IMR-90 (cell line): ENCODE results near the gene GABRB2. TPM values are rescaled to one million over a fixed set of nuclear protein-coding genes. Genes with fewer than 3 reads are reported as not detected.

Experiments
- ATAC-seq: fragments of 200-7000 bp; cut with Tn5 transposase; 2 replicates; pipeline ENCODE4 v1.9.1; 2020; ENCODE audit warnings: low read depth, mild to moderate bottlenecking, moderate library complexity
- BruUV-seq: library from RNA; stranded (reverse); fragments of 400-500 nt; replicated peaks from 2 replicates; lab custom pipeline; 2021; lab: Mats Ljungman, UMichigan
- CTCF ChIA-PET: fragments of 300-600 bp; formaldehyde crosslinking; extraction: SDS; loops from one replicate; lab custom pipeline; 2021; ENCODE audit warnings: antibody characterized with exemption; lab: Yijun Ruan, JAX
- POLR2A ChIA-PET: fragments of 300-600 bp; sonication (Branson Sonifier 250); formaldehyde crosslinking; loops from one replicate; lab custom pipeline; 2022; ENCODE audit warnings: antibody characterized with exemption; ENCODE audit not compliant: unreplicated experiment; lab: Charles Lee
- DNase-seq: peaks from one replicate; pipeline ENCODE4 v3.0.0; 2013
- H2AFZ ChIP-seq: replicated peaks from 2 replicates; pipeline ENCODE3; 2013; ENCODE audit warnings: low read length, mild to moderate bottlenecking; ENCODE audit not compliant: poor library complexity
- H2AK5ac ChIP-seq: 2 replicates; pipeline ENCODE4 v1.6.1; 2013; ENCODE audit warnings: low read depth, low read length, inconsistent platforms
- H2AK9ac ChIP-seq: replicated peaks from 2 replicates; pipeline ENCODE3; 2013; ENCODE audit warnings: mild to moderate bottlenecking, low read depth, low read length, moderate library complexity; ENCODE audit not compliant: poor library complexity
- H2BK120ac ChIP-seq: 2 replicates; pipeline ENCODE4 v1.6.1; 2013; ENCODE audit warnings: low read depth, low read length, inconsistent platforms
- H2BK15ac ChIP-seq: 3 replicates; pipeline ENCODE4 v1.6.1; 2013; ENCODE audit warnings: low read depth, low read length, inconsistent platforms
- H2BK20ac ChIP-seq: 2 replicates; pipeline ENCODE4 v1.6.1; 2013; ENCODE audit warnings: low read depth, mild to moderate bottlenecking, inconsistent platforms, low read length, moderate library complexity
- H2BK5ac ChIP-seq: 2 replicates; pipeline ENCODE4 v1.6.1; 2013; ENCODE audit warnings: mild to moderate bottlenecking, low read depth, low read length, inconsistent platforms; ENCODE audit not compliant: poor library complexity, severe bottlenecking
- H3K14ac ChIP-seq: replicated peaks from 2 replicates; pipeline ENCODE4 v1.6.1; 2013; ENCODE audit warnings: low read depth, low read length, inconsistent platforms
- H3K18ac ChIP-seq: 2 replicates; pipeline ENCODE4 v1.6.1; 2013; ENCODE audit warnings: low read depth, low read length, control low read depth
- H3K23ac ChIP-seq: 2 replicates; pipeline ENCODE4 v1.6.1; 2013; ENCODE audit warnings: low read depth, low read length, inconsistent platforms
- H3K27ac ChIP-seq: 2 replicates; pipeline ENCODE4 v1.5.1; 2013; ENCODE audit warnings: mild to moderate bottlenecking, control low read depth, low read length; ENCODE audit not compliant: insufficient read depth
- H3K27me3 ChIP-seq: 2 replicates; pipeline ENCODE4 v1.6.1; 2013; ENCODE audit warnings: low read length; ENCODE audit not compliant: control insufficient read depth, insufficient read depth
- H3K36me3 ChIP-seq: 2 replicates; pipeline ENCODE4 v1.6.1; 2013; ENCODE audit warnings: low read length, mixed read lengths; ENCODE audit not compliant: control insufficient read depth, insufficient read depth
- H3K4ac ChIP-seq: 2 replicates; pipeline ENCODE4 v1.6.1; 2013; ENCODE audit warnings: low read depth, low read length, inconsistent platforms
- H3K4me1 ChIP-seq: 2 replicates; pipeline ENCODE4 v1.6.1; 2013; ENCODE audit warnings: low read length, mixed read lengths; ENCODE audit not compliant: control insufficient read depth, insufficient read depth
- H3K4me2 ChIP-seq: 2 replicates; pipeline ENCODE4 v1.6.1; 2013; ENCODE audit warnings: low read depth, mild to moderate bottlenecking, control low read depth, low read length, moderate library complexity
- H3K4me3 ChIP-seq: 2 replicates; pipeline ENCODE4 v1.5.1; 2013; ENCODE audit warnings: low read depth, mild to moderate bottlenecking, control low read depth, low read length, moderate library complexity; ENCODE audit not compliant: insufficient read depth
- H3K56ac ChIP-seq: 2 replicates; pipeline ENCODE4 v1.6.1; 2013; ENCODE audit warnings: low read length, inconsistent platforms; ENCODE audit not compliant: insufficient read depth; ENCODE audit errors: extremely low read depth
- H3K79me1 ChIP-seq, 2 experiments: 2 replicates each; pipeline ENCODE4 v1.6.1; 2013; ENCODE audit warnings: low read length in 2 of 2, inconsistent platforms in 1 of 2, low read depth in 1 of 2
- H3K9ac ChIP-seq: 2 replicates; pipeline ENCODE4 v1.6.1; 2013; ENCODE audit warnings: low read depth, low read length, control low read depth
- H3K9me1 ChIP-seq: 2 replicates; pipeline ENCODE4 v1.6.1; 2013; ENCODE audit warnings: low read length, inconsistent platforms; ENCODE audit not compliant: insufficient read depth
- H3K9me3 ChIP-seq: 2 replicates; pipeline ENCODE4 v1.6.1; 2013; ENCODE audit warnings: low read length; ENCODE audit not compliant: control insufficient read depth, insufficient read depth
- H4K20me1 ChIP-seq: 2 replicates; pipeline ENCODE4 v1.6.1; 2013; ENCODE audit warnings: low read length, inconsistent platforms; ENCODE audit not compliant: insufficient read depth
- H4K5ac ChIP-seq: 2 replicates; pipeline ENCODE4 v1.6.1; 2013; ENCODE audit warnings: mild to moderate bottlenecking, low read depth, low read length, control low read depth
- H4K8ac ChIP-seq, 2 experiments: 2 replicates each; pipeline ENCODE4 v1.6.1; 2013; ENCODE audit warnings: low read depth in 2 of 2, low read length in 2 of 2, control low read depth in 1 of 2, inconsistent platforms in 1 of 2
- H4K91ac ChIP-seq: 2 replicates; pipeline ENCODE4 v1.6.1; 2013; ENCODE audit warnings: low read depth, low read length, inconsistent platforms; ENCODE audit not compliant: insufficient read depth
- CEBPB ChIP-seq: IDR thresholded peaks from 2 replicates; pipeline ENCODE4 v1.6.1; 2012; ENCODE audit warnings: low read depth, low read length, improper control_type of control experiment
- CHD1 ChIP-seq: IDR thresholded peaks from 2 replicates; pipeline ENCODE4 v1.6.1; 2012; ENCODE audit warnings: low read depth, low read length, improper control_type of control experiment
- FOS ChIP-seq: fragments of 150-350 bp; IDR thresholded peaks from 2 replicates; pipeline ENCODE4 v1.6.1; 2016; ENCODE audit warnings: low read depth, low read length
- NFE2L2 ChIP-seq: fragments of 150-350 bp; IDR thresholded peaks from 2 replicates; pipeline ENCODE4 v1.6.1; 2016; ENCODE audit warnings: low read depth, mild to moderate bottlenecking, low read length
- POLR2A ChIP-seq: IDR thresholded peaks from 2 replicates; pipeline ENCODE4 v1.6.1; 2012; ENCODE audit warnings: mild to moderate bottlenecking, low read depth, low read length
- RAD21 ChIP-seq: IDR thresholded peaks from 2 replicates; pipeline ENCODE4 v1.6.1; 2012; ENCODE audit warnings: low read length, improper control_type of control experiment
- RCOR1 ChIP-seq: IDR thresholded peaks from 2 replicates; pipeline ENCODE4 v1.6.1; 2012; ENCODE audit warnings: mild to moderate bottlenecking, low read length, improper control_type of control experiment; ENCODE audit not compliant: insufficient replicate concordance
- SMC3 ChIP-seq: fragments of 150-350 bp; IDR thresholded peaks from 2 replicates; pipeline ENCODE4 v1.6.1; 2016; ENCODE audit warnings: low read depth, mild to moderate bottlenecking, antibody characterized with exemption, low read length, moderate library complexity
- WGBS, 2 experiments: methylation state at CpG; one replicate each; pipeline versions ENCODE4 v1.1.5 to v1.1.7; 2013; ENCODE audit warnings: missing lambda C conversion rate in 2 of 2; ENCODE audit not compliant: insufficient read length in 1 of 2; ENCODE audit errors: extremely low coverage in 2 of 2; 5-methylcytosine and 5-hydroxymethylcytosine counted together
- dilution Hi-C: fragments of 300-500 bp; cut with HindIII; formaldehyde crosslinking; loops from one replicate; pipeline ENCODE4 v1.14.3; 2018; ENCODE audit warnings: low sequenced_read_pairs; ENCODE audit not compliant: unreplicated experiment
- in situ Hi-C: fragments of 300-500 bp; cut with MboI; formaldehyde crosslinking; loops from 3 replicates; pipeline ENCODE4 v1.14.3; 2019; ENCODE audit warnings: low sequenced_read_pairs, inconsistent platforms, mixed read lengths
- intact Hi-C: fragments of 100-400 bp; cut with micrococcal nuclease; formaldehyde crosslinking; loops from 2 replicates; pipeline ENCODE4 v1.10.0; 2022
- polyA plus RNA-seq, 3 experiments: library from polyadenylated mRNA; depleted of rRNA; stranded (reverse); fragments of >200 nt; gene quantifications; 2 replicates each; pipeline ENCODE4 v1.2.3, GENCODE V29; 2012; ENCODE audit warnings: low replicate concordance in 1 of 3
- total RNA-seq: library from RNA; depleted of rRNA; stranded (reverse); fragments of >200 nt; gene quantifications from 2 replicates; pipeline ENCODE4 v1.2.3, GENCODE V29; 2012
- TF ChIP-seq, protein P1 (sequence below): fragments of 150-350 bp; IDR thresholded peaks from 2 replicates; pipeline ENCODE4 v1.6.1; 2016; ENCODE audit warnings: low read depth, mild to moderate bottlenecking, low read length, moderate library complexity, borderline replicate concordance
- TF ChIP-seq, protein P2 (sequence below): conservative IDR thresholded peaks from 2 replicates; pipeline ENCODE4 v1.5.1; 2012; ENCODE audit warnings: mild to moderate bottlenecking, low read depth, low read length, improper control_type of control experiment

GABRB2 gene
- total and polyA plus RNA-seq, 2 of the 4 experiments (the other 2 are of a cell fraction) = not detected

DNA sequence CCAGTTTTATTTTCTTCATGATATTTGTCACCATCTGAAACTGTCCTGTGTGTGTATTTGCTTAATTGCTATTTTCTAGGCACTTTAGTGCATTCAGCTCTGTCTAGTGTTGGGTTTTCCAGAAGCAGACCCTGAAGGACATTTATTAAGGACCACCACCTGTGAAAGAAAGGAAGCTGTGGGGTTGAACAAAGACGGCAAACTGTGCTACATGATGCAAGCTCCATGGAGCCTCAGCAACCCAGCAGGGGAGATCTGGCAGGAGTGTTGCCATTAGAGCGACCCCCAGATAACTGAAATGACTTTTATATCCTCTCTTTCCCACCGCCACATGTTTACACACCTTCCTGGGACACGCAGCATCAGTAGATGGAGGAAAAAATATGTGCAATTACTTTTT lies 125.5 kb downstream of the GABRB2 start:
- Histone ChIP-seq H2BK120ac (no peak overlapping the region), H3K23ac (no peak overlapping the region), H3K36me3 (no peaks in the 10 kb centered on the region), H4K20me1 (no peaks in the 10 kb centered on the region), H3K4me1 (no peaks in the 10 kb centered on the region), H2AK5ac (no peak overlapping the region), H3K9me1 (no peaks in the 10 kb centered on the region), H3K18ac (no peak overlapping the region), H4K8ac (no peak overlapping the region), H3K4ac (no peak overlapping the region), H3K27ac (no peak overlapping the region), H3K9me3 (peaks cover 12% of the 10 kb centered on the region), H3K56ac (no peak overlapping the region), H3K27me3 (no peaks in the 10 kb centered on the region), H4K5ac (no peak overlapping the region), H2AK9ac (no peak overlapping the region), H4K91ac (no peak overlapping the region), H3K79me1 (no peaks in the 10 kb centered on the region), H3K14ac (no peak overlapping the region), H2BK5ac (no peak overlapping the region), H2BK20ac (no peak overlapping the region), H3K4me2 (no peak overlapping the region), H3K4me3 (no peak overlapping the region), H2BK15ac (no peak overlapping the region), H3K9ac (no peak overlapping the region), H2AFZ (no peak overlapping the region)
- in situ Hi-C loops = no loop called here
- ATAC-seq = no peak
- BruUV-seq = no TSS peak
- dilution Hi-C loops = no loop called here
- no peak for TF ChIP-seq RAD21
- no peak for TF ChIP-seq FOS
- TF ChIP-seq CEBPB = no peak
- TF ChIP-seq RCOR1 = no peak
- TF ChIP-seq, protein P1, sequence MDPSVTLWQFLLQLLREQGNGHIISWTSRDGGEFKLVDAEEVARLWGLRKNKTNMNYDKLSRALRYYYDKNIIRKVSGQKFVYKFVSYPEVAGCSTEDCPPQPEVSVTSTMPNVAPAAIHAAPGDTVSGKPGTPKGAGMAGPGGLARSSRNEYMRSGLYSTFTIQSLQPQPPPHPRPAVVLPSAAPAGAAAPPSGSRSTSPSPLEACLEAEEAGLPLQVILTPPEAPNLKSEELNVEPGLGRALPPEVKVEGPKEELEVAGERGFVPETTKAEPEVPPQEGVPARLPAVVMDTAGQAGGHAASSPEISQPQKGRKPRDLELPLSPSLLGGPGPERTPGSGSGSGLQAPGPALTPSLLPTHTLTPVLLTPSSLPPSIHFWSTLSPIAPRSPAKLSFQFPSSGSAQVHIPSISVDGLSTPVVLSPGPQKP = no peak
- TF ChIP-seq CHD1 = no peak
- TF ChIP-seq POLR2A = no peak
- no peak for TF ChIP-seq SMC3
- TF ChIP-seq, protein P2, sequence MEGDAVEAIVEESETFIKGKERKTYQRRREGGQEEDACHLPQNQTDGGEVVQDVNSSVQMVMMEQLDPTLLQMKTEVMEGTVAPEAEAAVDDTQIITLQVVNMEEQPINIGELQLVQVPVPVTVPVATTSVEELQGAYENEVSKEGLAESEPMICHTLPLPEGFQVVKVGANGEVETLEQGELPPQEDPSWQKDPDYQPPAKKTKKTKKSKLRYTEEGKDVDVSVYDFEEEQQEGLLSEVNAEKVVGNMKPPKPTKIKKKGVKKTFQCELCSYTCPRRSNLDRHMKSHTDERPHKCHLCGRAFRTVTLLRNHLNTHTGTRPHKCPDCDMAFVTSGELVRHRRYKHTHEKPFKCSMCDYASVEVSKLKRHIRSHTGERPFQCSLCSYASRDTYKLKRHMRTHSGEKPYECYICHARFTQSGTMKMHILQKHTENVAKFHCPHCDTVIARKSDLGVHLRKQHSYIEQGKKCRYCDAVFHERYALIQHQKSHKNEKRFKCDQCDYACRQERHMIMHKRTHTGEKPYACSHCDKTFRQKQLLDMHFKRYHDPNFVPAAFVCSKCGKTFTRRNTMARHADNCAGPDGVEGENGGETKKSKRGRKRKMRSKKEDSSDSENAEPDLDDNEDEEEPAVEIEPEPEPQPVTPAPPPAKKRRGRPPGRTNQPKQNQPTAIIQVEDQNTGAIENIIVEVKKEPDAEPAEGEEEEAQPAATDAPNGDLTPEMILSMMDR = no peak
- TF ChIP-seq NFE2L2 = no peak
- intact Hi-C loops = no loop called here
- ChIA-PET POLR2A (no interaction called here), CTCF (no interaction called here)
- no CpG with 5 or more reads among the region's 4 CpGs for WGBS, 2 experiments
- no peak for DNase-seq
